GM19035 (cell line): ENCODE measurements around the gene CDH18.
"Not testable (repeated sequence)": the region's sequence is repeated elsewhere in the genome, so short reads cannot be mapped to it uniquely, and the experiment has no call there.

Experiments used
- ATAC-seq: cut with Tn5 transposase; IDR thresholded peaks from one replicate; pipeline ENCODE4 v1.9.1; 2021; ENCODE audit not compliant: unreplicated experiment

The CDH18 gene

DNA sequence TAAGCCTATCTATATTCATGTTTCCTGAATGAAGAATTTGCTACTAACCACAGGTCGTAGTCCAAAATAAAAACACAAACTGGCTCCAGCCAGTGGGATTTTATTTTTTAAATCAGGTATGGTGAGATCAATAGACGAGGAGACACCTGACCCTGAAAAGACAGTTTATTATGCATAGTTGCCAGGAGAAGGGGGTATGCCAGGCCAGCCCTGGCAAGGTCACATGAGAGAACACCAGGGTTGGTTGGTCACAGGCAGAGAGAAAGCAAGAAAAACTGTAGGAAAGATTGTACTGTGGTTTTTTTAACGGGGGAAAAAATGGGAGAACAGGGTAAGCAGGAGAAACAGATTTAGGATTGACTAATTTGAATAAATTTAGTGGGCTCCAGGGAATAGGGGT is 125.3 kb downstream of the CDH18 start:
- no peak for ATAC-seq

DNA sequence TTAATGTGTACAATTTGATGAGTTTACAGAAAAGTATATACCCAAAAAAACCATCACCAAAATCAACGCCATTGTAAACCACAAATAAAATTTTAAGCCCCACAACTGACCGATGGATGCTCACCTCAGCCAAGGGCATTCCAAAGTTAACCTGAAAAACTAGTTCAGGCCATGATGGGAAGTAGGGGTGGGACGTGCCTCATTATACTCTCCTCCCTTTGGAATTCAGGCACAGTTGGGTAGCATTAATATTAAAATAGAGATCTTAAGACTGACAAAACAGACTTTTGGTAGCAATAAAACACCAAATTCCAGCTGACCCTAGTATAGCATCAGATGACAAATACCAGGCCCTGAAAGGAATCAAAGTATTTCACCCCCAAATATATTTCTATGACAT is 129.0 kb downstream of the CDH18 start:
- ATAC-seq: no peak

DNA sequence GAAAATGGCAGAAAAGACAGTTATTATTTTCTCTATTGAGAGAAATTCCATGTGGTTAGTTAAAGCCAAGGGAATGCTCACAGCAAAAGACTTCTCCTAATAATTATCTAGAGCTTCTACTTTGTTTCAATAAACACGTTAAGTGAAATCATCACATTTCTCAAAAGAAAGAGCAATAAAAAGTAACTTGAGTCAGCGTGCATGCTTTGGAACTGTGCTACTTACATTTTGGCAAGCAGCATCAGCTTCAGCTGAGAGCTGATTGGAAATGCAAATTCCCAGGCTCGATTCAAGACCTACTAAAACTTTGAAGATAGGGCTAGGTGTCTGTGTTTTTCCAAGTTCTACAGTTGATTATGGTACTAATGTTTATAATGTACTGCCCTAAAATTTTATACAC is 132.1 kb downstream of the CDH18 start:
- no peak for ATAC-seq

- ATAC-seq: no peak
These were observed 132.5 kb downstream of the CDH18 start for GRCh38 chr5:19855453-19855852.

GRCh38 chr5:19855031-19855430 is 133.0 kb downstream of the CDH18 start:
- ATAC-seq: no peak

DNA sequence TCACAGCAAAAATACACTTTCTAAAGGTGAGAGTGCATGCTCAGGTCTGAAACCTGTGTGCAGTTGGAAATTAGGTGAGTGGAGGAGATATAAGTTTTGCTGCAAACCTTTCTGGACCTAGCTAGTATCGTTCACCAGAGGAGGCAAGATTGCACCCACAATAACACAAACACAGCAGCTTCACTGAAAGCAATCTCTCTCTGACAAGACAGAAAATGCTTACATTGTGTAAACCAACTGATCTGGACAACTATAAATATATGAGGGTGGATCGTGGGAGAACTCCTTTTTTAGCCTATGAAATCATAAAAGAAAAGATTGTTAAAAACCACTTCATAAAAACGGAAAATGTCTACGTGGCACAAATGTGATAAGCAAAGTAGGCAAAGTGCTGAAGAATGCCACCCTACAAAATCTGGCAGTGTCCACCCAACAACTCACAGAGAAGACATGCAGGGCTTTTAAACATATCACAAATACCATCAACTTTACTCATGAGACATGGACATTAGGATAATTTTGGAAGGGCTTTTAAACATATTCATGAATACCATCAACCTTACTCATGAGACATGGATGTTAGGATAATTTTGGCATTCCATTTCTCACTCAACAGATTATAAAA is 134.3 kb downstream of the CDH18 start:
- ATAC-seq: no peak

DNA sequence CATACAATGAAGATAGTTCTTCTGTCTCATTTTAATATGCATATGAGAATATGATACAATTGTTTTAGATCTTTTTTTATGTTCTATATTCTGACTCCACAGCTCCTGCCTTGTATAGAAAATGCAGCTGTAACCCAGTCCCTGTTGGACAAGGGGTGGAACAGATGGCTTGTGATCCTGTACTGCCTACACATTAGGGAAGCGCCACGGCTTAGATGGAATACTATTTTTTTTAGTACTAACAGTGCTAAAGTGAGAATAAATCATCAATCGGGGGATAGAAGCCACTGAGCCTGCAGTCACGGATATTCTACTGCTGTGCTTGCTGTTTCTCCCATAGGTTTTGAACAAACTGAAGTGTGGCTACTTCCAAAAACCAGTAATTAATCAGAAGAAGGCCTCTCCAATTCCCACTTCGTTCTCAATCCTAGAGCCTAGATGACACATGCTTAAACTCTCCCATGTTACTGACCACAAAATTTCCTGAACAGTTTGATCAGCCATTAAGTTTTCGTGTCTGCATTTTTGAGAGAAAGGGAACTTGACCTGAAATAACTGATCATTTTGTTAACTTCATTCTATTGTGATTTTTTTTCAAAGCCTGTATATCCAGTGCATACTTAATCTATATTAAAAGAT is 150.3 kb downstream of the CDH18 start:
- ATAC-seq: no peak

DNA sequence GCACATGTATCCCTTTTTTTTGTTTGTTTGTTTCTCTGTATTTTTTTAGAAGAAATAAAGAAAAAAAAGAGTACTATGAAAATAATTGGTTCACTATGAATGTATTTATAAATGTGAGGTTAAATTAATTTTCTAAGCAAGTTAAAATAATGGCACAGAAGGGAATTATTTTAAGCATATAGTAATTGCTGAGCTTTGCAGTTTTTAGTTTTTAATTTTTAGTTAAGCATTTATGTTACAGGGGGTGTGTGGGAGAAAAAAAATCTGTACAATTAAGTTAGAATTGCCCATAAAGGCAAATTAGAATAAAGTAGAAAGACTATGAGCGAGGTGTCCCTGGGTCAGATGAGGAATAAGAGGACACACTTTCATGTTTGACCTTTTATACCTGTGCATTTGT is 152.6 kb downstream of the CDH18 start:
- ATAC-seq: no peak

DNA sequence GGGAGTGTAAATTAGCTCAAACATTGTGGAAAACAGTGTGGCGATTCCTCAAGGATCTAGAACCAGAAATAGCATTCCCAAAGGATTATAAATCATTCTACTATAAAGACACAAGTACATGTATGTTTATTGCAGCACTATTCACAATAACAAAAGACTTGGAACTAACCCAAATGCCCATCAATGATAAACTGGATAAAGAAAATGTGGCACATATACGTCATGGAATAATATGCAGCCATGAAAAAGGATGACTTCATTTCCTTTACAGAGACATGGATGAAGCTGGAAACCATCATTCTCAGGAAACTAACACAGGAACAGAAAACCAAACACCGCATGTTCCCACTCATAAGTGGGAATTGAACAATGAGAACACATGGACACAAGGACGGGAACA is 175.3 kb downstream of the CDH18 start:
- not testable (repeated sequence) for ATAC-seq

- no peak for ATAC-seq
These were observed 181.2 kb downstream of the CDH18 start for GRCh38 chr5:19806756-19807155.

- no peak for ATAC-seq
These were observed 185.3 kb downstream of the CDH18 start for GRCh38 chr5:19802686-19803085.

- no peak for ATAC-seq
These were observed 192.8 kb downstream of the CDH18 start for GRCh38 chr5:19795218-19795617.

- ATAC-seq: no peak
These were observed 197.1 kb downstream of the CDH18 start for GRCh38 chr5:19790829-19791466.

GRCh38 chr5:19782566-19782965 is 205.4 kb downstream of the CDH18 start:
- ATAC-seq: no peak

DNA sequence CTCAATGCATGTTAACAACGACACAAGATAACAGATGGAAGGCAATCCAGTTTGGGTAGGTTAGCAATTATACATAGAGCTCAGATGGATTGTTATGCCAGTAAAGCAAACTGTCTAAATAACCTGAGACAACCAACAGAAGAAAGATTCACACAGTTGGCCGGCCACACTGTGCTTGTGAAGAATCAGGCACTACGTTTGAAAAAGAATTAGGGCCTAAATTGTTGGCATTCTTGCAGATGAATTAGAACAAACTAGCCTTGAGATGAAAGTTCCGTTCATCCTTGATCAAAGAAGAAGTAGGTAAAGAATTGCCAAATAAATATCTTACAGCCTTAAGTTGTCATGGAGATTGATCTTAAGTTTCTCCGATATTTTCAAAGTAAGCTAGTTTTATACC is 210.6 kb downstream of the CDH18 start:
- no peak for ATAC-seq

DNA sequence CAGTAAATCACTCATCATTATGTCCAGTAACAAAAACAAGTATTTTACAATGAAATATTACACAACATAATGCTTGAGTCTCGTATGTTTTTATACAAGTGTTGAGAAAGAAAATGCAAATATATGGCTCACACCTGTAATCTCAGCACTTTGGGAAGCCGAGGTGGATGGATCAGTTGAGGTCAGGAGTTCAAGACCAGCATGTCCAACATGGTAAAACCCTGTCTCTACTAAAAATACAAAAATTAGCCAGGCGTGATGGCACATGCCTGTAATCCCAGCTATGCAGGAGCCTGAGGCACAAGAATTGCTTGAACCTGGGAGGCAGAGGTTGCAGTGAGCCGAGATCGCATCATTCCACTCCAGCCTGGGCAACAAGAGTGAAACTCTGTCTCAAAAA is 211.1 kb downstream of the CDH18 start:
- not testable (repeated sequence) for ATAC-seq

GRCh38 chr5:19771174-19771835 is 216.7 kb downstream of the CDH18 start:
- no peak for ATAC-seq

GRCh38 chr5:19770396-19770795 is 217.6 kb downstream of the CDH18 start:
- ATAC-seq: no peak

- no peak for ATAC-seq
These were observed 220.0 kb downstream of the CDH18 start for GRCh38 chr5:19767987-19768386.

GRCh38 chr5:19753579-19753978 is 234.4 kb downstream of the CDH18 start:
- ATAC-seq: no peak

DNA sequence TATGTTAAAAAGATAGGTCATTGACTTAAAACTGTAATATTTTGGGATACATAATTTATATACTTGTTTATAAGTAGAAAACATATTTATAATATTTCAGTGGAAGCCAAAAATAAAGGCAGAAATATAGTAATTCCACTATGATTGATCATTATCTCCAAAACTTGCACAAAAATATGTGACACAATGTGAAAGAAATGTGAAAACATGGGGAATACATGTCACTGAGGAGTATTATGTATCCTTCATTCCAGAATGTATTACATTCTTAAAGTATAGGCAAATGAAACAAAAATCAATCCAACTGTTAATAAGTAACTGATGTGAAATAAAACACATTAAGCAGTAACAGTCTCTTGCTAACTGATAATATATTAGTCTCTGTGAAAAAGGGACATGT is 236.7 kb downstream of the CDH18 start:
- no peak for ATAC-seq

- ATAC-seq: no peak
These were observed 242.8 kb downstream of the CDH18 start for GRCh38 chr5:19745247-19745646.
